ENCODE data around the gene MLANA.

Gene MLANA

GRCh38 chr9:5957166-5957565 lies 66.5 kb downstream of the MLANA start:
- no peak for DNase-seq (ENCODE audit: low read depth in 1 of 2, low spot score in 1 of 2)
- no peak for TF ChIP-seq POLR2AphosphoS5 (IDR thresholded peaks at IDR 0.05; ENCODE audit: low read depth)
- no peak for TF ChIP-seq SPI1 (IDR thresholded peaks at IDR 0.05; ENCODE audit: borderline replicate concordance, low read depth)
- TF ChIP-seq GABPA (IDR thresholded peaks at IDR 0.05; ENCODE audit: low read depth): no peak
- TF ChIP-seq, protein P1, sequence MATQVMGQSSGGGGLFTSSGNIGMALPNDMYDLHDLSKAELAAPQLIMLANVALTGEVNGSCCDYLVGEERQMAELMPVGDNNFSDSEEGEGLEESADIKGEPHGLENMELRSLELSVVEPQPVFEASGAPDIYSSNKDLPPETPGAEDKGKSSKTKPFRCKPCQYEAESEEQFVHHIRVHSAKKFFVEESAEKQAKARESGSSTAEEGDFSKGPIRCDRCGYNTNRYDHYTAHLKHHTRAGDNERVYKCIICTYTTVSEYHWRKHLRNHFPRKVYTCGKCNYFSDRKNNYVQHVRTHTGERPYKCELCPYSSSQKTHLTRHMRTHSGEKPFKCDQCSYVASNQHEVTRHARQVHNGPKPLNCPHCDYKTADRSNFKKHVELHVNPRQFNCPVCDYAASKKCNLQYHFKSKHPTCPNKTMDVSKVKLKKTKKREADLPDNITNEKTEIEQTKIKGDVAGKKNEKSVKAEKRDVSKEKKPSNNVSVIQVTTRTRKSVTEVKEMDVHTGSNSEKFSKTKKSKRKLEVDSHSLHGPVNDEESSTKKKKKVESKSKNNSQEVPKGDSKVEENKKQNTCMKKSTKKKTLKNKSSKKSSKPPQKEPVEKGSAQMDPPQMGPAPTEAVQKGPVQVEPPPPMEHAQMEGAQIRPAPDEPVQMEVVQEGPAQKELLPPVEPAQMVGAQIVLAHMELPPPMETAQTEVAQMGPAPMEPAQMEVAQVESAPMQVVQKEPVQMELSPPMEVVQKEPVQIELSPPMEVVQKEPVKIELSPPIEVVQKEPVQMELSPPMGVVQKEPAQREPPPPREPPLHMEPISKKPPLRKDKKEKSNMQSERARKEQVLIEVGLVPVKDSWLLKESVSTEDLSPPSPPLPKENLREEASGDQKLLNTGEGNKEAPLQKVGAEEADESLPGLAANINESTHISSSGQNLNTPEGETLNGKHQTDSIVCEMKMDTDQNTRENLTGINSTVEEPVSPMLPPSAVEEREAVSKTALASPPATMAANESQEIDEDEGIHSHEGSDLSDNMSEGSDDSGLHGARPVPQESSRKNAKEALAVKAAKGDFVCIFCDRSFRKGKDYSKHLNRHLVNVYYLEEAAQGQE (IDR thresholded peaks at IDR 0.05; ENCODE audit: insufficient replicate concordance, low read depth): no peak
- TF ChIP-seq CTCF (IDR thresholded peaks at IDR 0.05; ENCODE audit: insufficient read depth, low read length): no peak
- H3K27me3 ChIP-seq (ENCODE audit: insufficient read depth, poor library complexity, severe bottlenecking): no peaks in the 10 kb centered on the region
- no peak overlapping the region for H3K4me3 ChIP-seq (replicated peaks; ENCODE audit: insufficient read depth, low read length)
- H3K27ac ChIP-seq (replicated peaks): no peak overlapping the region

- TF ChIP-seq SPI1 (IDR thresholded peaks at IDR 0.05; ENCODE audit: borderline replicate concordance, low read depth) (peak; percentile 8; the same call in 1 of the 2 replicates), POLR2AphosphoS5 (IDR thresholded peaks at IDR 0.05; ENCODE audit: low read depth) (no peak)
- Histone ChIP-seq H3K27me3 (ENCODE audit: insufficient read depth, poor library complexity, severe bottlenecking) (no peaks in the 10 kb centered on the region), H3K27ac (replicated peaks) (no peak overlapping the region), H3K4me3 (replicated peaks; ENCODE audit: insufficient read depth, low read length) (no peak overlapping the region)
- DNase-seq (ENCODE audit: low read depth in 1 of 2, low spot score in 1 of 2): no peak
These were observed 67.6 kb downstream of the MLANA start for GRCh38 chr9:5958273-5958672.
